Measurements from ENCODE around the gene SRSF4. TPM values are rescaled to one million over a fixed set of nuclear protein-coding genes. Genes with fewer than 3 reads are reported as not detected.
A peak's percentile ranks its signal among the peaks of the same experiment; 100 is the strongest.
"Not testable (repeated sequence)": the region's sequence is repeated elsewhere in the genome, so short reads cannot be mapped to it uniquely, and the experiment has no call there.

The SRSF4 gene
- total RNA-seq, 2 experiments from 2014 or later = 129 to 147 TPM

GRCh38 chr1:29144178-29144577 is 37.5 kb downstream of the SRSF4 start:
- H3K36me3 Mint-ChIP-seq (ENCODE audit: low read depth) = peaks cover 52% of the 10 kb centered on the region

GRCh38 chr1:29142714-29143113 is 39.0 kb downstream of the SRSF4 start:
- no peaks in the 10 kb centered on the region for H3K9me3 Mint-ChIP-seq (ENCODE audit: low read depth)
- ChIA-PET CTCF (interaction anchor here (0.7 kb wide), 1 partner anchor 385 kb away, joined by 3 read pairs; no protein-coding TSS in a partner anchor), POLR2A (interaction anchor here (0.6 kb wide), 1 partner anchor 494 kb away, joined by 3 read pairs; no protein-coding TSS in a partner anchor)
- intact Hi-C loops (cut with DNase I, micrococcal nuclease) = no loop called here
- H3K4me1 Mint-ChIP-seq = no peaks in the 10 kb centered on the region
- no peak for DNase-seq
- peaks cover 37% of the 10 kb centered on the region for H3K36me3 Mint-ChIP-seq (ENCODE audit: low read depth)
- H3K27ac Mint-ChIP-seq = no peak overlapping the region
- no peak overlapping the region for H3K4me3 Mint-ChIP-seq
- H3K27me3 Mint-ChIP-seq = no peaks in the 10 kb centered on the region
- no peak for ATAC-seq

More at GRCh38 chr1:29144178-29144577, 37.5 kb downstream of the SRSF4 start:
- Mint-ChIP-seq H3K27me3 (no peaks in the 10 kb centered on the region), H3K4me1 (no peaks in the 10 kb centered on the region), H3K9me3 (ENCODE audit: low read depth) (no peaks in the 10 kb centered on the region), H3K27ac (no peak overlapping the region), H3K4me3 (no peak overlapping the region)
- ATAC-seq (no peak), DNase-seq (no peak)
- CTCF ChIA-PET = no interaction called here
- intact Hi-C loops (cut with DNase I, micrococcal nuclease) = no loop called here
- POLR2A ChIA-PET = no interaction called here

- no peak for ATAC-seq
- DNase-seq = no peak
- Mint-ChIP-seq H3K9me3 (ENCODE audit: low read depth) (no peaks in the 10 kb centered on the region), H3K4me3 (no peak overlapping the region), H3K27ac (no peak overlapping the region), H3K4me1 (no peaks in the 10 kb centered on the region), H3K27me3 (peaks cover 3% of the 10 kb centered on the region), H3K36me3 (ENCODE audit: low read depth) (no peaks in the 10 kb centered on the region)
- ChIA-PET CTCF (no interaction called here), POLR2A (no interaction called here)
- intact Hi-C loops (cut with DNase I, micrococcal nuclease) = no loop called here
Measured at GRCh38 chr1:29136391-29136915, 45.2 kb downstream of the SRSF4 start.

GRCh38 chr1:29134695-29135028 is 47.0 kb downstream of the SRSF4 start:
- peaks cover 3% of the 10 kb centered on the region for H3K27me3 Mint-ChIP-seq
- CTCF ChIA-PET = no interaction called here
- H3K9me3 Mint-ChIP-seq (ENCODE audit: low read depth) = no peaks in the 10 kb centered on the region
- H3K27ac Mint-ChIP-seq = no peak overlapping the region
- no peak overlapping the region for H3K4me3 Mint-ChIP-seq
- no peaks in the 10 kb centered on the region for H3K4me1 Mint-ChIP-seq
- H3K36me3 Mint-ChIP-seq (ENCODE audit: low read depth) = no peaks in the 10 kb centered on the region
- POLR2A ChIA-PET = no interaction called here
- ATAC-seq (no peak), DNase-seq (no peak)
- intact Hi-C loops (cut with DNase I, micrococcal nuclease) = no loop called here

- Mint-ChIP-seq H3K27me3 (peaks cover 3% of the 10 kb centered on the region), H3K4me3 (no peak overlapping the region), H3K36me3 (ENCODE audit: low read depth) (no peaks in the 10 kb centered on the region), H3K9me3 (ENCODE audit: low read depth) (no peaks in the 10 kb centered on the region), H3K4me1 (no peaks in the 10 kb centered on the region), H3K27ac (no peak overlapping the region)
- no peak for DNase-seq
- peak; percentile 9 for ATAC-seq
- intact Hi-C loops (cut with DNase I, micrococcal nuclease) = no loop called here
- ChIA-PET CTCF (no interaction called here), POLR2A (no interaction called here)
Measured at GRCh38 chr1:29133861-29134694, 47.6 kb downstream of the SRSF4 start.

- H3K27me3 Mint-ChIP-seq; intact Hi-C loops (cut with DNase I, micrococcal nuclease); H3K36me3 Mint-ChIP-seq (ENCODE audit: low read depth); DNase-seq; ATAC-seq; H3K4me3 Mint-ChIP-seq; H3K27ac Mint-ChIP-seq; POLR2A ChIA-PET; H3K4me1 Mint-ChIP-seq; H3K9me3 Mint-ChIP-seq (ENCODE audit: low read depth): not testable (repeated sequence)
- CTCF ChIA-PET = interaction anchor here (0.9 to 2.1 kb wide), 3 partner anchors 18 to 249 kb away, joined by 3 to 5 read pairs (median 4); no protein-coding TSS in a partner anchor
Measured at GRCh38 chr1:29131056-29131455, 50.6 kb downstream of the SRSF4 start.

- POLR2A ChIA-PET = no interaction called here
- CTCF ChIA-PET = interaction anchor here (0.8 to 2.1 kb wide), 3 partner anchors 248 to 394 kb away, joined by 3 to 5 read pairs (median 3); partner anchors contain the start of gene YTHDF2
- Mint-ChIP-seq H3K36me3 (ENCODE audit: low read depth) (no peaks in the 10 kb centered on the region), H3K4me1 (no peaks in the 10 kb centered on the region), H3K9me3 (ENCODE audit: low read depth) (no peaks in the 10 kb centered on the region), H3K4me3 (no peak overlapping the region), H3K27me3 (peaks cover 13% of the 10 kb centered on the region), H3K27ac (no peak overlapping the region)
- ATAC-seq = no peak
- no peak for DNase-seq
- intact Hi-C loops (cut with DNase I, micrococcal nuclease) = no loop called here
Measured at GRCh38 chr1:29129916-29130315, 51.8 kb downstream of the SRSF4 start.

- DNase-seq = no peak
- no peak for ATAC-seq
- CTCF ChIA-PET = interaction anchor here (0.9 to 1.4 kb wide), 2 partner anchors 53 to 393 kb away, joined by 3 read pairs; partner anchors contain the start of genes SRSF4 and YTHDF2
Measured at GRCh38 chr1:29128739-29129138, 53.0 kb downstream of the SRSF4 start.

GRCh38 chr1:29126198-29126597 is 55.5 kb downstream of the SRSF4 start:
- H3K4me1 Mint-ChIP-seq = peaks cover 2% of the 10 kb centered on the region

More at GRCh38 chr1:29128739-29129138, 53.0 kb downstream of the SRSF4 start:
- intact Hi-C loops (cut with DNase I, micrococcal nuclease) = no loop called here
- no peaks in the 10 kb centered on the region for H3K4me1 Mint-ChIP-seq
- H3K9me3 Mint-ChIP-seq (ENCODE audit: low read depth) = no peaks in the 10 kb centered on the region
- POLR2A ChIA-PET = no interaction called here
- H3K4me3 Mint-ChIP-seq = no peak overlapping the region
- no peak overlapping the region for H3K27ac Mint-ChIP-seq
- H3K36me3 Mint-ChIP-seq (ENCODE audit: low read depth) = no peaks in the 10 kb centered on the region
- peaks cover 10% of the 10 kb centered on the region for H3K27me3 Mint-ChIP-seq

GRCh38 chr1:29125788-29126187 is 55.9 kb downstream of the SRSF4 start:
- Mint-ChIP-seq H3K27ac (peak overlapping the region; percentile 6), H3K4me1 (peaks cover 2% of the 10 kb centered on the region), H3K4me3 (peak overlapping the region; percentile 55), H3K9me3 (ENCODE audit: low read depth) (no peaks in the 10 kb centered on the region), H3K27me3 (peaks cover 12% of the 10 kb centered on the region), H3K36me3 (ENCODE audit: low read depth) (no peaks in the 10 kb centered on the region)
- ChIA-PET POLR2A (no interaction called here), CTCF (interaction anchor here (0.5 kb wide), 1 partner anchor 245 kb away, joined by 6 read pairs; no protein-coding TSS in a partner anchor)
- intact Hi-C loops (cut with DNase I, micrococcal nuclease) = no loop called here
- DNase-seq (no peak), ATAC-seq (no peak)

More at GRCh38 chr1:29126198-29126597, 55.5 kb downstream of the SRSF4 start:
- peak overlapping the region; percentile 6 for H3K27ac Mint-ChIP-seq
- intact Hi-C loops (cut with DNase I, micrococcal nuclease) = no loop called here
- no peak for ATAC-seq
- peaks cover 12% of the 10 kb centered on the region for H3K27me3 Mint-ChIP-seq
- no peak for DNase-seq
- ChIA-PET CTCF (interaction anchor here (0.5 to 0.6 kb wide), 2 partner anchors 8 to 246 kb away, joined by 4 to 6 read pairs; no protein-coding TSS in a partner anchor), POLR2A (no interaction called here)
- no peaks in the 10 kb centered on the region for H3K9me3 Mint-ChIP-seq (ENCODE audit: low read depth)
- no peaks in the 10 kb centered on the region for H3K36me3 Mint-ChIP-seq (ENCODE audit: low read depth)
- no peak overlapping the region for H3K4me3 Mint-ChIP-seq

GRCh38 chr1:29125237-29125641 is 56.5 kb downstream of the SRSF4 start:
- no peaks in the 10 kb centered on the region for H3K36me3 Mint-ChIP-seq (ENCODE audit: low read depth)
- H3K4me1 Mint-ChIP-seq = peaks cover 2% of the 10 kb centered on the region
- peak overlapping the region; percentile 55 for H3K4me3 Mint-ChIP-seq
- H3K9me3 Mint-ChIP-seq (ENCODE audit: low read depth) = no peaks in the 10 kb centered on the region
- POLR2A ChIA-PET = no interaction called here
- CTCF ChIA-PET = interaction anchor here (0.5 kb wide), 1 partner anchor 351 kb away, joined by 3 read pairs; no protein-coding TSS in a partner anchor
- intact Hi-C loops (cut with DNase I, micrococcal nuclease) = no loop called here
- DNase-seq (no peak), ATAC-seq (no peak)
- peaks cover 12% of the 10 kb centered on the region for H3K27me3 Mint-ChIP-seq
- no peak overlapping the region for H3K27ac Mint-ChIP-seq

Measured in activated CD4-positive, alpha-beta T cell treated with anti-CD3 and anti-CD28 coated beads for 36 hours (primary cell).